PFSK-1 (cell line): ENCODE data around the gene OLFML2A.
A peak's percentile ranks its signal among the peaks of the same experiment; 100 is the strongest.

Source experiments
- FOXP2 ChIP-seq: optimal IDR thresholded peaks from 2 replicates; pipeline ENCODE3; 2011; ENCODE audit warnings: borderline replicate concordance, control low read depth, inconsistent platforms; ENCODE audit not compliant: insufficient read depth; ENCODE audit errors: extremely low read length, extremely low read depth
- POLR2AphosphoS5 ChIP-seq: IDR thresholded peaks from 2 replicates; pipeline ENCODE4 v1.6.1; 2012; ENCODE audit warnings: low read depth, mild to moderate bottlenecking, control low read depth, low read length, moderate library complexity
- SIN3A ChIP-seq: IDR thresholded peaks from 2 replicates; pipeline ENCODE4 v1.6.1; 2012; ENCODE audit warnings: mild to moderate bottlenecking, low read length, moderate library complexity, borderline replicate concordance; ENCODE audit not compliant: insufficient read depth
- TAF1 ChIP-seq: IDR thresholded peaks from 2 replicates; pipeline ENCODE4 v1.6.1; 2012; ENCODE audit warnings: low read length, control low read depth, borderline replicate concordance; ENCODE audit not compliant: insufficient read depth
- TF ChIP-seq, protein P1 (sequence below), 2 experiments: IDR thresholded peaks; 2 replicates each; pipeline versions ENCODE4 v1.6.1 to v1.8.0; 2011 to 2012; ENCODE audit warnings: low read depth in 2 of 2, low read length in 2 of 2, control low read depth in 1 of 2, inconsistent platforms in 1 of 2, mild to moderate bottlenecking in 1 of 2, moderate library complexity in 1 of 2; ENCODE audit not compliant: insufficient read depth in 1 of 2

The OLFML2A gene

DNA sequence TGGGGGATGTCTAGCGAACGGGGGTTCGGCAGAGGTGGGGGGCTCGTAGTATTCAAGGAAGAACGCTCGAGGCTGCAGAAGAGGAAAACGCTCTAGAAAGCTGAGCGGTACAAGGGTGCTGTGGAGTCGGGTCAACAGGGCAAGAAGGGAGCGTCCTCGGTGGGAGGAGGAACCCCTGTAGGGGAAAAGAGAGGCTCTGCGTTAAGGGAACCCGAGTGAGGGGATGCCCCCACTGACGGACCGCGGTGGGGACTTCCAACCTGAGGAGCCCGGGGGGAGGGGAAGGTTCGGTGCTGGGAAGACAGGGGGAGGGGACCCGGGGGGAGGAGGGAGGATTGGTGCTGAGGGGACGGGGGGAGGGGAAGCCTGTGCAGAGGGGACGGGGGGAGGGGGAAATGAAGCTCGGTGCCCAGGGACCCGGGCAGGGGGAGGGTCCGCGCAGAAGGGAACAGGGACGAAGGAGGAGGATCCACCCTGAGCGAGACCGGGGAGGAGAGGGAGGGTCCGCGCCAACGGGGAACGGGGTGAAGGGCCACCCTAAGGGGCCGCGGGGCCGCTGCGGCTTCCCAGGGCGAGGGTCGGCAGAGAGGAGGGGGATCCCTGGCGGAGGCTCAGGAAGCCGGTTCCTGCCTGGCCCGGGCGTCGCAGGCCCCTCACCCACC lies 6.4 kb upstream of the OLFML2A start:
- no peak for TF ChIP-seq TAF1

DNA sequence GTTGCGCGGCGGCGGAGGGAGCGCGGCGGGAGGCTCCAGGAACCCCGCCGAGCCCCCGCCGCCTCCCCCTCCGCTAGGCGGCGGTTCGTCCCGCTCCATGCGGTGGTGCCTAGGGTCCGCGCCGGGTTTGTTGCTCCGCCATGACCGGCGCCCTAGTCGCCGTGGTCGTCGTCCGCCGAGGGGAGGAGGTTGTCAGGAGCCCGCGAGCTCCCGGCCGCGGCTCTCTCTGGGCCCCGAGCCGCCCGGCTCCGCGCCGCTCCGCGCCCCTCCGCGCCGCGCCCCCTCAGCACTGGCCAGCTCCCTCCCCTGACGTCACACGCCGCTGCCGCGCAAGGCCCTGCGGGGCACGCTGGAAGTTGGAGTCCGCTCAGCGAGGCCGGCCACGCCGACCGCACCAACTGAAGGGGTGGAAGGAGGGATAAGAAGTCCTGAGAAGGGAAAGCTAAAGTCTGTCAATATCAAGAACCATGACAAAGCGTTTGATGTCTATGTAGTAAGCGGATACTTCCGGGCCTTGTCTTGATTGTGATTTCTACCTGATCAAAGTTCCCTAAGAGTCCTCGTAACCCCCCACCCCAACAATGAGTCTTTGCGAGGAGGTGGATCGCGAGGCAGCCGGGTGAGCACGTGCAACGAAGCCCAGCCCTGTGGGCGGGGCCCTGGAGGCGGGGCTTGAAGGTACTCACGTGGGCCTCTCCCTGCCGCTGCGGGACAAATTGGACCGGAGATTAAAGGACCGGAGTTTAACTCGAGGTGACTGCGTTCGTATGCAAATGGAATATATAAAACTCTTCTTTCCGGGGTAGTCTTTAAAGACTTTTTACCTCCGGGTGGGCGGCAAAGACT lies 5.7 kb upstream of the OLFML2A start, which contains the start of gene NR6A1:
NR6A1 (minus strand) TSS at position 291 of the 846 bp plus-strand sequence.
- no peak for TF ChIP-seq FOXP2
- TF ChIP-seq, protein P1, sequence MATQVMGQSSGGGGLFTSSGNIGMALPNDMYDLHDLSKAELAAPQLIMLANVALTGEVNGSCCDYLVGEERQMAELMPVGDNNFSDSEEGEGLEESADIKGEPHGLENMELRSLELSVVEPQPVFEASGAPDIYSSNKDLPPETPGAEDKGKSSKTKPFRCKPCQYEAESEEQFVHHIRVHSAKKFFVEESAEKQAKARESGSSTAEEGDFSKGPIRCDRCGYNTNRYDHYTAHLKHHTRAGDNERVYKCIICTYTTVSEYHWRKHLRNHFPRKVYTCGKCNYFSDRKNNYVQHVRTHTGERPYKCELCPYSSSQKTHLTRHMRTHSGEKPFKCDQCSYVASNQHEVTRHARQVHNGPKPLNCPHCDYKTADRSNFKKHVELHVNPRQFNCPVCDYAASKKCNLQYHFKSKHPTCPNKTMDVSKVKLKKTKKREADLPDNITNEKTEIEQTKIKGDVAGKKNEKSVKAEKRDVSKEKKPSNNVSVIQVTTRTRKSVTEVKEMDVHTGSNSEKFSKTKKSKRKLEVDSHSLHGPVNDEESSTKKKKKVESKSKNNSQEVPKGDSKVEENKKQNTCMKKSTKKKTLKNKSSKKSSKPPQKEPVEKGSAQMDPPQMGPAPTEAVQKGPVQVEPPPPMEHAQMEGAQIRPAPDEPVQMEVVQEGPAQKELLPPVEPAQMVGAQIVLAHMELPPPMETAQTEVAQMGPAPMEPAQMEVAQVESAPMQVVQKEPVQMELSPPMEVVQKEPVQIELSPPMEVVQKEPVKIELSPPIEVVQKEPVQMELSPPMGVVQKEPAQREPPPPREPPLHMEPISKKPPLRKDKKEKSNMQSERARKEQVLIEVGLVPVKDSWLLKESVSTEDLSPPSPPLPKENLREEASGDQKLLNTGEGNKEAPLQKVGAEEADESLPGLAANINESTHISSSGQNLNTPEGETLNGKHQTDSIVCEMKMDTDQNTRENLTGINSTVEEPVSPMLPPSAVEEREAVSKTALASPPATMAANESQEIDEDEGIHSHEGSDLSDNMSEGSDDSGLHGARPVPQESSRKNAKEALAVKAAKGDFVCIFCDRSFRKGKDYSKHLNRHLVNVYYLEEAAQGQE (IDR thresholded peaks at IDR 0.05; ENCODE audit: insufficient read depth in 1 of 2, low read depth in 2 of 2, low read length in 2 of 2), result peak; percentile 80 to 89
- peak; percentile 61; the same call in 1 of the 2 replicates for TF ChIP-seq SIN3A
- 0 out of 2 replicates have a peak, but pooled peaks have one; percentile 24 for TF ChIP-seq TAF1
- TF ChIP-seq POLR2AphosphoS5, result no peak

DNA sequence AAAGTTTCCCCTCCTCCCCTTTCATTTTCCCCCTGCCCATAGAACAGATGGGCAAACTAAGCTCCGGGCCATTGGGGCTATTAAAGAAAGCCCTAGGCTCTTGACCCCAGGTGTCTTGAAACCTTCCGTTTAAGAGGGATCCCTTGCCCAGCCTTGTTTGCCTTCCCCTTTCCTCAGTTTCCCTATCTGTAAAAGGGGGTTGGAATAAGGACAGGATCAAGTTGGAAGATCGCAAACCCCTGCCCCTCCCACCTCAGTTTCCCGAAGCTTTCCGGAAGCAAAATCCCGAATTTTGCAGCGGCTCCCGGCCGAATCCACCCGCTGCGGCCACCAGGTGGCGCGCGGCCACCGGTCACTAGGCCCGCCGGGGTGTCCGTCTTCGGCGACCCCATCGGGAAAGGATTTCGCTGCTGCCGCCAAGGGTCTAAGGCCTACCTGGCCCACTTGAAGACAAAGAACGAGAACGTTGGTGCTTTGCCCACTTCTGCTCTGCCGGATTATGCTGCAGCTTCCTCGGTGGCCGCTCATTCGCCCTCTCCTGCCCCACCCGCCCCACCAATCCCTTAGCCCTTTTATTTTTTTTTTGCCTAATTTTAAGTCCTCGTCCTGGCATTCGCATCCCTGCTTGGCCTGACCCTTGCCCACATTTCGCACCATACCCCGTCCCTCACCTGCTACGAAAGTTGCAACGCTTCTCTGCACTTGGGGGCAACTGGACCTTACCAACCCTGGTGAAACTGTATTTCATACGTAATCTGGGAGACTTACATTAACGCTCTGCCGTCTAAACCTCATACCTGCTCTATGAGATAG lies 4.9 kb upstream of the OLFML2A start:
- TF ChIP-seq, protein P1 (IDR thresholded peaks at IDR 0.05; ENCODE audit: insufficient read depth in 1 of 2, low read depth in 2 of 2, low read length in 2 of 2), result no peak
- TF ChIP-seq SIN3A (no peak), TAF1 (no peak), POLR2AphosphoS5 (no peak), FOXP2 (no peak)

DNA sequence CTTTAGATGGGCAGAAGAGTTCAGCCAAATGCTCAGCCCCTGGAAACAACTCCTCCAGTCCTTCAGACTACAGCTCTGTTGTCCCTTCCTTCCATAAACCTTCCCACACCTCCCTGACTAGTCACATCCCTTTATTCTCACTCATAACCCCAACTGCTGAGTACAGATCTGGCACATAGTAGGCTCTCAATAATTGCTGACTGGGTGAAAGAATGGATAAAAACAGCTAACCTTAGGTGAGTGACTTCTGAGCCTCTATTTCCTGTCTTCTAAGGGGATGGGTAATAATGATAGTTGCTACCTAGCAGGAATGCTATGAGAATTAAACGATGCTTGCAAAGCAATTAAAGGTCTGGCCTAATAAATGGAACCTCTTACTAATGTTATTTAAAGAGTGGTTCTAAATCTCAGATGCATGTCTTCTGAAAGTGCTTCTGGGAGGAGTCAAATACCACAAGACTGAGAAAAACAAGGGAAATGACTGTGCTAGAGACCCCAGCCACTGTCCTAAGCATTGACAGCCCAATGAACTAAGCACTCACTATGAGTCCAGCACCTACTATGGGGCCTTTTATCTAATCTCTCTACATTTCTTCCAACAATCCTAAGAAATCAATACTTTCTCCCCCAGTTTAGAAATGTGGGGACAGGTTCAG lies 3.3 kb upstream of the OLFML2A start:
- no peak for TF ChIP-seq TAF1
- no peak for TF ChIP-seq POLR2AphosphoS5
- TF ChIP-seq SIN3A, result no peak
- TF ChIP-seq, protein P1 (IDR thresholded peaks at IDR 0.05; ENCODE audit: insufficient read depth in 1 of 2, low read depth in 2 of 2, low read length in 2 of 2), result no peak
- TF ChIP-seq FOXP2, result no peak
